ENCODE measurements around the gene EP400. TPM values are rescaled to one million over a fixed set of nuclear protein-coding genes. Genes with fewer than 3 reads are reported as not detected.

Gene EP400
- total RNA-seq, 1 donor from 2014 or later, result 11.9 TPM

DNA sequence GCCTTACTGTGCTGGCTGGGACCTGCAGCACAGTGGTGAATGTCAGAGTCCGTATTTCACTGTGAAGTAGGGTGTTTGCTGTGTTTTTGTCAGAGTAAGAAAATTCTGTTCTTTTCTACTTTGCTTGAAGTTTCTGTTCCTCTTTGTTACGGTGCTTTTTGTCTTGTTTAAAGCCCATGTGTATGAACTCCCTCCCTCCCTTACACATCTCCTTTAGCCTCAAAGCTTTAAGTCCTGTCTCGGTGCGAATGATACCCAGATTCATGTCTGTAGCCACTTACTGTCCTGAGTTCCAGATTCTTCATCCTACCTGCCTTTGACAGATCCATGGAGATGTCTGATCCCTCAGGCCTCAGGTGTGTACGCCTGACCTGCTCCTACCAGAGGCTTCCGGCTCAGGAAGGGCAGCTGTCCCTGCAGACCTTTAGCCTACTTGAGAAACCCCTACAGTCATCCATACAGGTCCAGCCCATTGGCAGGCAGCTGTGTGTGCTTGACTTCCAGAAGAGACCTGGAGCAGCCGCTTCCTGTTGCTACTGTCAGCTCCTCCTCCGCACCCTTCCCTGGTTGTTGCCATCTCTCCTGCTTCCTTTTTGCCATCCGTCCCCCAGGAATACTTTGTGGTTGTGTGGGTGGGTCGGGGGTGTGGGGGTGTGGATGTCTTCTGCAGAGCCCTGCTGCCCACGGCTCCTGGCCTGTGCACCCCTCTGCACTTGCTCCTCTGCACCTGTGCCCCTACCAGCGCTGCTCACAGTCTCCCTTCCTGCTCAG is 121.5 kb downstream of the EP400 start:
- TF ChIP-seq, protein P1, sequence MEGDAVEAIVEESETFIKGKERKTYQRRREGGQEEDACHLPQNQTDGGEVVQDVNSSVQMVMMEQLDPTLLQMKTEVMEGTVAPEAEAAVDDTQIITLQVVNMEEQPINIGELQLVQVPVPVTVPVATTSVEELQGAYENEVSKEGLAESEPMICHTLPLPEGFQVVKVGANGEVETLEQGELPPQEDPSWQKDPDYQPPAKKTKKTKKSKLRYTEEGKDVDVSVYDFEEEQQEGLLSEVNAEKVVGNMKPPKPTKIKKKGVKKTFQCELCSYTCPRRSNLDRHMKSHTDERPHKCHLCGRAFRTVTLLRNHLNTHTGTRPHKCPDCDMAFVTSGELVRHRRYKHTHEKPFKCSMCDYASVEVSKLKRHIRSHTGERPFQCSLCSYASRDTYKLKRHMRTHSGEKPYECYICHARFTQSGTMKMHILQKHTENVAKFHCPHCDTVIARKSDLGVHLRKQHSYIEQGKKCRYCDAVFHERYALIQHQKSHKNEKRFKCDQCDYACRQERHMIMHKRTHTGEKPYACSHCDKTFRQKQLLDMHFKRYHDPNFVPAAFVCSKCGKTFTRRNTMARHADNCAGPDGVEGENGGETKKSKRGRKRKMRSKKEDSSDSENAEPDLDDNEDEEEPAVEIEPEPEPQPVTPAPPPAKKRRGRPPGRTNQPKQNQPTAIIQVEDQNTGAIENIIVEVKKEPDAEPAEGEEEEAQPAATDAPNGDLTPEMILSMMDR (conservative IDR thresholded peaks at IDR 0.05; ENCODE audit: low read depth, low read length), result no peak
- H3K4me3 ChIP-seq (ENCODE audit: low read depth, low read length), result no peak overlapping the region
- DNase-seq (ENCODE audit: low read depth), result no peak

DNA sequence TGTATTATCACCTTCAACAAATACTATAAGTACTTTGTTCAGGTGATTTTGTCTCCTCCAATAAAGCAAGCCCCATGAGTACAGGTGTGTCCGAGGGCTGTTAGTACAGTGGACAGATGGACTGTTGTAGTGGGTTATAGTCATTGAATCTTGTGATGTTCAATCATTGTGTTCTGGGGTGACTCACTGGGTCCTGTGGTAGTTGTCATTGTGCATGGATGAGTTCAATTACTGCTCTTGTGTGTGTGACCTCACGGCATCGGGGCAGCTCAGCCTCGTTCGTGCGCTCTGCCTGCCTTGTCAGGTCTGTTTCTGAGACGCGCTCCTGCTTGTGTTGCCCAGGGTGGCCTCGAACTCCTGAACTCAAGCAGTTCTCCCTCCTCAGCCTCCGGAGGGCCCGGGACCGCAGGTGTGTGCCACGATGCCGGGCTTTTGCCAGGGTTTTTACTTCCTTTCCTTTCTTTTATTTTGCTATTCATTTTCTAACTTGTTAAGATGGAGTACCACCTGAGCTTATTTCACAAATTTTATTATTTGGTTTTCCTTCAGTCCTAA is 122.2 kb downstream of the EP400 start:
- no peak for DNase-seq (ENCODE audit: low read depth)
- TF ChIP-seq, protein P1 (conservative IDR thresholded peaks at IDR 0.05; ENCODE audit: low read depth, low read length), result no peak
- no peak overlapping the region for H3K4me3 ChIP-seq (ENCODE audit: low read depth, low read length)

DNA sequence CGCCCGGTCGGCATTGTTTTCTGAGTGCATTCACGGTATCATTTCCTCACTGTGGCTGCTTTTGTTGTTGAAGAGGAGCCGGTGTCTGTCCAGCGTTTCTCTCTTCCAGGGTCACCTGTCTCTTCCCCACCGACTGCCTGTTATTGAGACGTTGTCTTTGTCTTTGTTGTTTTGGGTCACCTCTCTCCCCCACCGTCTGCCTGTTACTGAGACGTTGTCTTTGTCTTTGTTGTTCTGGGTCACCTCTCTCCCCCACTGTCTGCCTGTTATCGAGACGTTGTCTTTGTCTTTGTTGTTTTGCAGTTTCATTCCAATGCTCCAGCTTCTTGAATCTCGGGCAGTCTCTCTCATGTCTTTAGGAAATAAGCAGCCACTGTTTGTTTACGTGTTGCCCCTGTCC is 124.5 kb downstream of the EP400 start:
- no peak overlapping the region for H3K4me3 ChIP-seq (ENCODE audit: low read depth, low read length)
- DNase-seq (ENCODE audit: low read depth), result no peak

DNA sequence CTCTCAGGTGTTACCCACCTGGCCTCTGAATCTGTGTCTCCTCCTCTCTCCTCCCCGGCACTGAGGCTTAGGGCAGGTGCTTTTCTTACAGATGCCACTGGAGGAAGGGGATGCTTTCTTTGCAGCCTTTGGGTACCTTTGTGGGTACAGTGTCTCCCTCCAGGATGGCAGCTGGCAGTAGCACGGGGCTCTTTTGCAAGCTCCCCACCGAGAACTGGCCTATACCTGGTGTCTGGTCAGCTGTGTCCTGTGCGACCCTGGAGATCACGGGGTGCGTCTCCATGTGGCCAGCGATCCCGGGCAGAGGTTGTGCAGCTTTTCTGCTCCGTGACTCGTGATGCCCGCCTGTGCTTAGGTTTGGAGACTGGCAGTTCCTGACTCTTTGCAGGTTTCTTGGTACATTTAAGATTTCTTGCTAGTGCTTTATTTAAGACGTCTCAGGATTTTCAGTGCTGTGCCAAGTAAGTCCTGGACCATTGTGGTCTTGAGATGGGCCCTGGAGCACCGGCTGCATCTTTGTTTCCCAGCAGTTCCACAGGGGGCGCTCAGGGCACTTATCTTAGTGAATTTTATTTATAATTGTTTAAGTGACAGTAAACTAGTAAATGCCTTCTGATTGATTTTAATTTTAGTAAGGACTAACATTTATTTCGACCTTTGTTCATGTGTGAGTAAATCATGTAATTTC is 125.4 kb downstream of the EP400 start:
- TF ChIP-seq, protein P1 (conservative IDR thresholded peaks at IDR 0.05; ENCODE audit: low read depth, low read length), result peak; percentile 46
- no peak overlapping the region for H3K4me3 ChIP-seq (ENCODE audit: low read depth, low read length)
- DNase-seq (ENCODE audit: low read depth), result no peak

More for the DNA sequence above, 124.5 kb downstream of the EP400 start:
- TF ChIP-seq, protein P1 (conservative IDR thresholded peaks at IDR 0.05; ENCODE audit: low read depth, low read length), result no peak

DNA sequence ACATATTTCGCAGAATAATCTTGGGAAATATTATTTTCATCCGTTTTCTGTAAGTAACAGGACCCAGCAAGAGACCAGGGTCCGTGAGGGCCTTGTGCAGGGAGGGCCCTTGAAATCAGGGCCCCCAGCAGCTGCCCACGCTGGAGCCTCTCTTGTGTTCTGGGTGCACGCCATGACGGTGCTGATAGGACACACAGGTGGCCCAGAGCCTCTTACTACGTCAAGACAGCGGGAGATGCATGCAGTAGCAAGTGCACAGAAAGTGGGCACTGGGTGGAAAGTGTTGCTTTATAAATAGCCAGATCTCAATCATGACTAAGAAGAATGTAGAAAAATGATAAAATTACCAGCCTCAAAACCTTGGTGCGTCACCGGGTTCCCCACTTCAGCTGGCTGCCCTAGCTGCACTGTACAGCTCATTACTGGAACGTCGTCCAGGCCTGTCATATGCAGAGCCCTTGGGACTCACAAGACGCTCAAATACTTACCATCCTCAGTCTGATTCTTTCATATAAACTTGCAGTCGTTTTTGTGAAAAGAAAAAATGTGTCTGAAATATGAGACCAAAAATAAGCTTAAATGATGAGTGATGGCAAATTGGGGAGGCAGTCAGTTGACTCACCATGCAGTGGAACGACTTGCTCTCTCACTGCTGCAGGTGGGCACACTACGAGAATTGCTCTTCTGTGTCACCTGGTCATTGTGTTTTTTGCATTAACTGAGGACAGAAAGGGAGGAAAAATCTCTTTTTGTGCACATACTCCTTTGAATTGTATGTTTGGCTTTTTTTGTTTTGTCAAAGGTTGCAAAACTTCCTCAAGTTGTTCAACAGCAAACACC is 126.2 kb downstream of the EP400 start:
- TF ChIP-seq, protein P1 (conservative IDR thresholded peaks at IDR 0.05; ENCODE audit: low read depth, low read length), result no peak
- no peak overlapping the region for H3K4me3 ChIP-seq (ENCODE audit: low read depth, low read length)
- no peak for DNase-seq (ENCODE audit: low read depth)

DNA sequence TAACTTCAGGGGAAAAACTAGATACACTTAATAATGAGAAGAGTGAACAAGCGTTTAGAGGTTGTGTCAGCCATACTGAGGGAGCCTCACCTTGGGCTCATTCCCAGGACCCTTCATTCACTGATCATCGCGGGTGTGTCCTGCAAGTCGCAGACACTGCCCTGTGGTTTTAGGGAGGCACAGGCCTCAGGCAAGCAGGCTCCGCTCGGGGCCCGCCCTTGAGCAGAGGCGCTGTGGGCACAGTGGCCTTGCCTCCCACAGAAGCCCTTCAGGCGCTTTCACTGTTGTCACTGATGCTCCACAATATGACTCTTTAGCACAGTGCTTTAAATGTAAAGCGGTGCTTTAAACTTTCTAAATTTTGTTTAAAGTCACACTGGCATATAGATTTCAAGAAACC is 127.0 kb downstream of the EP400 start:
- TF ChIP-seq, protein P1 (conservative IDR thresholded peaks at IDR 0.05; ENCODE audit: low read depth, low read length), result no peak
- no peak for DNase-seq (ENCODE audit: low read depth)

More for the DNA sequence above, 127.0 kb downstream of the EP400 start:
- no peak overlapping the region for H3K4me3 ChIP-seq (ENCODE audit: low read depth, low read length)
